Transverse colon (tissue), 4 donors: ENCODE results near the gene ANKFN1.

Experiments
- EP300 ChIP-seq: sonication (generic); formaldehyde crosslinking; IDR thresholded peaks from one replicate; pipeline ENCODE4 v1.6.1; 2017; ENCODE audit warnings: antibody characterized with exemption, low read depth
- POLR2A ChIP-seq: fragments of 450-650 bp; IDR thresholded peaks from one replicate; pipeline ENCODE4 v1.6.1; 2016; ENCODE audit warnings: antibody characterized with exemption, mild to moderate bottlenecking, moderate library complexity
- POLR2AphosphoS5 ChIP-seq, 3 donors: sonication (generic); formaldehyde crosslinking; IDR thresholded peaks; one replicate each; pipeline ENCODE4 v1.6.1; 2016; ENCODE audit warnings: antibody characterized with exemption in 3 of 3
- TF ChIP-seq, protein P1 (sequence below), 5 experiments: fragments of 200-600 bp in 3 of 5; fragments of 450-650 bp in 2 of 5; sonication (generic) in 3 of 5; IDR thresholded peaks; 1 replicate in 2 of 5; 2 replicates in 3 of 5; pipeline ENCODE4 v1.5.1; 2016 to 2017; ENCODE audit warnings: antibody characterized with exemption in 5 of 5, inconsistent platforms in 3 of 5, mild to moderate bottlenecking in 2 of 5, moderate library complexity in 1 of 5

DNA sequence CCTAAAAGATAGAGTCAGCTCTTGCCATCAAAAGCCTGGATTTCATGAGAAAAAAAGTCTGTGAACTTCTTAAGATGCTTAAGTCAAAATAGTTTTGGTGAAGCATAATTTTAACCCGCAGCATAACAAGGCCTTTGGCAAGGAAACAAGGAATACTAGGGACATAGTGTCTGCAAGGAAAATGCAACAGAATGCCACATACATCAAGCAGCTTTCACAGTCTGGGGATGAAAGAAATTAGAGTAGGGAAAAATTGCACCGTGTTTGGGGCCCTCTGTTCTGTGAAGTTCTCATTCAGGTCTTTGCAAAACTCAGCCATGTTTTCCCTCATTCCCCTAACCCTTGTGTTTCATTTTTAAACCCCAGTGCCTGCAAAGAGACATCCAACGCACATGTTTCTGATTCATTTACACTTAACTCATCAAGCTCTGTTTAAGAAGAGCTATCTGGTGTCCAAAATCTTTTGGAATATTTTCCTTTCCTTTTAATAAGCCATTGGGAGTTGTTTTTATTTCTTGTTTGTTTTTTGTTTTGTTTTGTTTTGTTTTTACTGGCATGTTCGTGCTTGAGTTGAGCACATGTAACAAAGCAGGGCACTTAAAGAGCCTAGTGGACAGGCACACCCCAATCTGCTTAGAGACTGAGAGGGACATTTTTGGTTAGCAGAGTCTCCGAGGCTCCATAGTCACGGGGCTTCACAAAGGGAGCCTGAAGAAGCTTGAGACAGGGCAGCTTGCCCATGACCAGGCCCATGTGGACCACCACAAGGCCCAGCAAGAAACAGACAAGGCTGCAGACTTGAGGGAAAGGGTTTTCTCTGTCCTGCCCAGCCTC is 116.5 kb downstream of the ANKFN1 start:
- TF ChIP-seq, protein P1, sequence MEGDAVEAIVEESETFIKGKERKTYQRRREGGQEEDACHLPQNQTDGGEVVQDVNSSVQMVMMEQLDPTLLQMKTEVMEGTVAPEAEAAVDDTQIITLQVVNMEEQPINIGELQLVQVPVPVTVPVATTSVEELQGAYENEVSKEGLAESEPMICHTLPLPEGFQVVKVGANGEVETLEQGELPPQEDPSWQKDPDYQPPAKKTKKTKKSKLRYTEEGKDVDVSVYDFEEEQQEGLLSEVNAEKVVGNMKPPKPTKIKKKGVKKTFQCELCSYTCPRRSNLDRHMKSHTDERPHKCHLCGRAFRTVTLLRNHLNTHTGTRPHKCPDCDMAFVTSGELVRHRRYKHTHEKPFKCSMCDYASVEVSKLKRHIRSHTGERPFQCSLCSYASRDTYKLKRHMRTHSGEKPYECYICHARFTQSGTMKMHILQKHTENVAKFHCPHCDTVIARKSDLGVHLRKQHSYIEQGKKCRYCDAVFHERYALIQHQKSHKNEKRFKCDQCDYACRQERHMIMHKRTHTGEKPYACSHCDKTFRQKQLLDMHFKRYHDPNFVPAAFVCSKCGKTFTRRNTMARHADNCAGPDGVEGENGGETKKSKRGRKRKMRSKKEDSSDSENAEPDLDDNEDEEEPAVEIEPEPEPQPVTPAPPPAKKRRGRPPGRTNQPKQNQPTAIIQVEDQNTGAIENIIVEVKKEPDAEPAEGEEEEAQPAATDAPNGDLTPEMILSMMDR (IDR thresholded peaks at IDR 0.05): no peak
- TF ChIP-seq POLR2AphosphoS5 (IDR thresholded peaks at IDR 0.05) (no peak), EP300 (no peak), POLR2A (no peak)
